ENCODE results near the gene CCL15. TPM values are rescaled to one million over a fixed set of nuclear protein-coding genes. Genes with fewer than 3 reads are reported as not detected.

CCL15 gene
- total RNA-seq, 6 experiments from 2014 or later = 11.0 to 19.2 (median 16.2) TPM

- DNase-seq (peak in 1 of 3 donors; percentile 76), ATAC-seq (peak; percentile 80 to 90 (median 82))
- Histone ChIP-seq H3K4me1 (peaks cover 0 to 51% (median 18%) of the 10 kb centered on the region in 4 donors), H3K36me3 (no peaks in the 10 kb centered on the region), H3K27me3 (no peaks in the 10 kb centered on the region), H3K4me3 (no peak overlapping the region), H3K9me3 (no peaks in the 10 kb centered on the region), H3K27ac (peak overlapping the region in 1 of 3 donors; percentile 64)
- intact Hi-C loops (cut with DNase I) = no loop called here
- WGBS (ENCODE audit: insufficient coverage, low coverage, low lambda C conversion rate, missing lambda C conversion rate) = 24% methylated on average over 2 of the region's 2 CpGs
- TF ChIP-seq CTCF (IDR thresholded peaks at IDR 0.05) (no peak), POLR2A (IDR thresholded peaks at IDR 0.05) (no peak)
These were observed 10.3 kb downstream of the CCL15 start for GRCh38 chr17:35991075-35991474.

- ATAC-seq = no peak
- Histone ChIP-seq H3K36me3 (no peaks in the 10 kb centered on the region), H3K27me3 (no peaks in the 10 kb centered on the region), H3K4me1 (peaks cover 0 to 27% (median 12%) of the 10 kb centered on the region in 4 donors), H3K4me3 (no peak overlapping the region), H3K27ac (peak overlapping the region in 1 of 3 donors; percentile 28), H3K9me3 (no peaks in the 10 kb centered on the region)
- no peak for DNase-seq
- intact Hi-C loops (cut with DNase I) = loop anchor here (10.0 kb wide), 2 partner anchors 87 to 157 kb away; no protein-coding TSS in a partner anchor
- TF ChIP-seq POLR2A (IDR thresholded peaks at IDR 0.05) = no peak
- no peak for TF ChIP-seq CTCF (IDR thresholded peaks at IDR 0.05)
These were observed 13.2 kb downstream of the CCL15 start for GRCh38 chr17:35988164-35988563.

DNA sequence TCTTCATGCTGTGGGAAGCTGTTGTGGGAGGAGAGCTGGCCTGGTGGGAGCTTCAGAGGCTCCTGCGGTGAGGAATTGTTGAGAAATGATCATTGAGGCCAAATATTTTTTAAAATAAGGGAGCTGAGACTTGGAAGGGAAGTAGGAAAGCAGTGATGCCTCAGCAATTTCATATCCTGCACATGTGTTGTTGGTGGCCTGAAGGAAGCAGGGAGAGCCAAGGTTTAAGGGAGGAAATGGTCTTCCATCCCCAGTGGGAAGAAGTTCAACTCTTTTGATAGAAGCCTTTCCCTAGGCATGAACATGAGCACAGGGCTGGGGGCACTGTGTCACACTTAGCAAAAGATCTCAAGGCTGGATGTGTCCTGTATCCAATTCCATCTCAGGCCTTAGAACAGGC, 14.7 kb downstream of the CCL15 start, which contains the start of gene CCL14:
CCL14 (minus strand) TSS at position 87 of the 400 bp plus-strand sequence; CDS start at position 7, 80 bp downstream.
- Histone ChIP-seq H3K9me3 (no peaks in the 10 kb centered on the region), H3K27me3 (no peaks in the 10 kb centered on the region), H3K27ac (peak within 1 kb of the TSS; percentile 13 to 43 (median 41)), H3K4me3 (peak within 1 kb of the TSS; percentile 24 to 37 (median 26)), H3K4me1 (peaks cover 0 to 21% (median 9%) of the 10 kb centered on the region in 4 donors), H3K36me3 (no peaks in the 10 kb centered on the region)
- DNase-seq (no peak), ATAC-seq (peak in 2 of 4 donors; percentile 15 to 39)
- 75% methylated on average over 1 of the region's 1 CpG for WGBS (ENCODE audit: insufficient coverage, low coverage, low lambda C conversion rate, missing lambda C conversion rate)
- TF ChIP-seq POLR2A (IDR thresholded peaks at IDR 0.05) (no peak), CTCF (IDR thresholded peaks at IDR 0.05) (no peak)
- intact Hi-C loops (cut with DNase I) = loop anchor here (10.0 kb wide), 2 partner anchors 88 to 158 kb away; no protein-coding TSS in a partner anchor

GRCh38 chr17:35984140-35984539, 17.2 kb downstream of the CCL15 start:
- no peak for DNase-seq
- TF ChIP-seq CTCF (IDR thresholded peaks at IDR 0.05) (no peak), POLR2A (IDR thresholded peaks at IDR 0.05) (no peak)
- peaks cover 0 to 7% (median 0%) of the 10 kb centered on the region in 4 donors for H3K36me3 ChIP-seq
- 87% methylated on average over 4 of the region's 6 CpGs for WGBS (ENCODE audit: insufficient coverage, low coverage, low lambda C conversion rate, missing lambda C conversion rate)
- intact Hi-C loops (cut with DNase I) = loop anchor here (10.0 kb wide), 2 partner anchors 91 to 161 kb away; no protein-coding TSS in a partner anchor
- H3K4me1 ChIP-seq = peaks cover 0 to 17% (median 6%) of the 10 kb centered on the region in 4 donors
- no peaks in the 10 kb centered on the region for H3K27me3 ChIP-seq
- no peak for ATAC-seq
- no peaks in the 10 kb centered on the region for H3K9me3 ChIP-seq
- peak overlapping the region; percentile 1 to 37 (median 26) for H3K4me3 ChIP-seq
- H3K27ac ChIP-seq = peak overlapping the region in 1 of 3 donors; percentile 18
